GM06990 (cell line): ENCODE results near the gene AURKB.

Source experiments
- DNase-seq: peaks from one replicate; pipeline ENCODE4 v3.0.0-alpha.2; 2011; ENCODE audit not compliant: insufficient read length; ENCODE audit errors: extremely low read depth
- H3K27me3 ChIP-seq: replicated peaks from 2 replicates; pipeline ENCODE4 v1.6.0; 2011; ENCODE audit warnings: low read length; ENCODE audit not compliant: control insufficient read depth, insufficient read depth
- H3K36me3 ChIP-seq: 2 replicates; pipeline ENCODE4 v1.5.1; 2011; ENCODE audit warnings: low read length; ENCODE audit not compliant: control insufficient read depth, insufficient read depth
- H3K4me3 ChIP-seq: replicated peaks from 2 replicates; pipeline ENCODE4 v1.5.1; 2011; ENCODE audit warnings: low read depth, mild to moderate bottlenecking, control low read depth, low read length
- TF ChIP-seq, protein P1 (sequence below): IDR thresholded peaks from 2 replicates; pipeline ENCODE4 v1.5.1; 2011; ENCODE audit warnings: low read length, control low read depth, mild to moderate bottlenecking, inconsistent platforms; ENCODE audit not compliant: insufficient read depth, poor library complexity, severe bottlenecking

AURKB gene

DNA sequence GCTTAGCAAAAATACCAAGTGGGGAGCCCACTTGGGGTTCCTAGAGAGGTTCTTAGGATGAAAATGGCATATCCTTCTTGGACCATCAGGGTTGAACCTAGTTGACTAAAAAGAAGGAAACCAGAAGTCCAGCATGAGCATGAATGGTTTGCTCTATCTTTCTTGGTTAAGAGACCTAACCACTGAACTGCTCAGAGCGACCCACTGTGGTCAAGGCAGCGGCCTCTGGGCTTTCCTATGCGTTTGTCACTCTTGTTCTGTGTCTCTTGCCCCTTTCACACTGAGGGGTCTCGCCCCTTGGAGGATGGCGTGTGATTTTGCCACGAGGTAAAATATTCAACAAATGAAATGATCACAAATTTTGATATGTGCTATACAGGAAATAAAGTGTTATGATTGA, 19.9 kb downstream of the AURKB start:
- TF ChIP-seq, protein P1, sequence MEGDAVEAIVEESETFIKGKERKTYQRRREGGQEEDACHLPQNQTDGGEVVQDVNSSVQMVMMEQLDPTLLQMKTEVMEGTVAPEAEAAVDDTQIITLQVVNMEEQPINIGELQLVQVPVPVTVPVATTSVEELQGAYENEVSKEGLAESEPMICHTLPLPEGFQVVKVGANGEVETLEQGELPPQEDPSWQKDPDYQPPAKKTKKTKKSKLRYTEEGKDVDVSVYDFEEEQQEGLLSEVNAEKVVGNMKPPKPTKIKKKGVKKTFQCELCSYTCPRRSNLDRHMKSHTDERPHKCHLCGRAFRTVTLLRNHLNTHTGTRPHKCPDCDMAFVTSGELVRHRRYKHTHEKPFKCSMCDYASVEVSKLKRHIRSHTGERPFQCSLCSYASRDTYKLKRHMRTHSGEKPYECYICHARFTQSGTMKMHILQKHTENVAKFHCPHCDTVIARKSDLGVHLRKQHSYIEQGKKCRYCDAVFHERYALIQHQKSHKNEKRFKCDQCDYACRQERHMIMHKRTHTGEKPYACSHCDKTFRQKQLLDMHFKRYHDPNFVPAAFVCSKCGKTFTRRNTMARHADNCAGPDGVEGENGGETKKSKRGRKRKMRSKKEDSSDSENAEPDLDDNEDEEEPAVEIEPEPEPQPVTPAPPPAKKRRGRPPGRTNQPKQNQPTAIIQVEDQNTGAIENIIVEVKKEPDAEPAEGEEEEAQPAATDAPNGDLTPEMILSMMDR: peak; percentile 6
- Histone ChIP-seq H3K4me3 (peak overlapping the region; percentile 54), H3K36me3 (no peaks in the 10 kb centered on the region), H3K27me3 (no peaks in the 10 kb centered on the region)
- DNase-seq: no peak

DNA sequence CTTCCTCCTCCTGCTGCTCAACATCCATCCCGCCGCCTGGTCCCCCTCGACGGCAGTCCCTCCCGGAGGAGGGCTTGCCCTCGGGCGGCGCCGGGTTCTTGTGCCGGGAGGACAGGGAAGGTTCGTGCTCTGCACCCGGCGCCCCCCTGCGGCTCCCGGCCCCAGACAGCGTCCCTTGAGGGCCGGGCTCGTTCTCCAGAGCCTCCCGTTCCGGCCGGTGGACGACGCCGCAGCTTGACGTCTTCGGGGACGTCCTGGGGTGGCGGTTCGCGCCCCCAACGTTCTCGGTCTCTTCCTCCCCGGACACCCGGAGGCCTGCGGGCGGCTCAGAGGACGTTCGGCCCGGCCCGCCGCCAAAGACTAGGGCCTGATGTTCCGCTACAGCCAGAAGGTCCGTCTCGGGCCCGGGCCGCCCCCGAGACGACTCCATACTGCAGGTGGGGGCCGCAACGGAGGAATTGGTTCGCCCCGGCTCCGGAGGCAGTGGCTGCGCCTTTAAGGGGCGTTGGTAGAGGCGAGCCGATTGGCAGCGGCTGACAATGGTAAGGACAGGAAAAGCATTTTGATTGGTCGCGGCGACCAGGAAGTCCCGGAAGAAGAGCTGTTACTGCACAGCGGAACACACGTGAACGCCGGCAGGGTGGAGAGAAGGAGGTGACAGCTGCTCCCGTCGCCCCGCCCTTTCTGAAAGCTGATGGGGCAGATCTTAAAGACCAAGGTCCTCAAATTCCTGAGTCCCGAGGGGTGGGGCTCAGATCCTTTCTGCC, 20.5 kb downstream of the AURKB start, which contains the start of gene BORCS6:
Gene BORCS6, minus strand, starts transcription at position 470 of the 767 bp plus-strand sequence. Its CDS starts 40 bp downstream, at position 430.
- peak; percentile 91 for DNase-seq
- Histone ChIP-seq H3K27me3 (no peaks in the 10 kb centered on the region), H3K4me3 (peak within 1 kb of the TSS; percentile 85), H3K36me3 (no peaks in the 10 kb centered on the region)
- TF ChIP-seq, protein P1: peak; percentile 25

DNA sequence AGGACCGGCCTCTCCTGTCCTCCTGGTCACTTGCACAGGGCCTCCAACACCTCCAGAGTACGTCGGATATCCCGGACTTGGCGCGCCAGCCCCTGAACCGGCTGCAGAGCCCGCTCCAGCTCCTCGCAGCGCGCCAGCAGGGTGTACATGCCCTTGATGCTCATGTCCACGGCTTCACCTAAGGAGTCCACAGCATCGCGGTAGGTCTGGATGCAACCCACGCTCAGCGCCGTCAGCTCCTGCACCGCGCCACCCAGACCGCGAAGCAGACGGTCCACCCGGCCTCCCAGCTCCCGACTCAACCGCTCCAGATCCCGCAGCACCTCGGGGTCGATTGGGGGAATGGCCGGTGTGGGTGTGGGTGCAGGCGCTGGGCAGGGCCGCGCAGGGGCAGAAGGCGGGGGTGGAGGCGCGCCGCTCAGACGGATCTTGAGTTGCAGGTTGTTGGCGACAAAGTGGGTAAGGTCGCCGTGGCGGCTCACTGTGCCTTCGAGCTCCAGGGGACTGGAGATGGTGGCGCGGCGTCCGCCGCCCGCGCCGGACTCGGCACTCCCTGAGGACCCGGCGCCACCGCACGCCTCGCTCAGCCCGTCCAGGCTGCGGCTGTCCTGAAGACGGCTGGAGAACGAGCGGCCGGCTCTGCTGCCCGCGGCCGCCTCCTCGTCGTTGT, 21.2 kb downstream of the AURKB start:
- Histone ChIP-seq H3K27me3 (no peaks in the 10 kb centered on the region), H3K36me3 (no peaks in the 10 kb centered on the region), H3K4me3 (peak overlapping the region; percentile 85)
- TF ChIP-seq, protein P1: no peak
- DNase-seq: peak; percentile 54

DNA sequence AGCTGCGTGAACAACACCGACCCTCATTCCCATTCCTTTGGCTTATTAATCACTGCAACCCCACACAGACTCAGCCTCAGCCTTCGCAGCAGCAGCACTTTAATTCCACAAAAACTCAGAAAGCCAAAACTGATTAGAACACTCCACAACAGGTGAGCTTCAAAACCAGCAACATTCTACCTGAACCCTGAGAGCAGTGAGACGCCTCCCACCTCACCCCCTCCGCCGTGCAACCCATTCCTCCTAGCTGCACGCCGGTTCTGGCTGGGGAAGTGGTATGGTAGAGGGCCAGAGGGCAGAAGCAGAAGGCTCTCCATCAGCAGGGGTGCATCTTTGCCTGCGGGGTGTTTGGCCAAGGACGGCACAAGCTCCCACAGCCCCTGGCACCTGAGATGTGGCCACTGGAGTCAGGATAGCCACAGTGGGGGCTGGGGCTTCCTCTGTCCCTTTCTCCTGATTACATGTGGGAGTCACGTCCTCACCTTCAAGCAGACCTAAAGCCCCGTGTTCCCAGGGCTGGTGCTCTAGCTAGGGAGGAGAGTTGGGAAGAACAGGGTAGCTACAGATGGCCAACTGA, 22.0 kb downstream of the AURKB start:
- TF ChIP-seq, protein P1: no peak
- H3K4me3 ChIP-seq: peak overlapping the region; percentile 85
- H3K27me3 ChIP-seq: no peaks in the 10 kb centered on the region
- DNase-seq: no peak
- no peaks in the 10 kb centered on the region for H3K36me3 ChIP-seq

DNA sequence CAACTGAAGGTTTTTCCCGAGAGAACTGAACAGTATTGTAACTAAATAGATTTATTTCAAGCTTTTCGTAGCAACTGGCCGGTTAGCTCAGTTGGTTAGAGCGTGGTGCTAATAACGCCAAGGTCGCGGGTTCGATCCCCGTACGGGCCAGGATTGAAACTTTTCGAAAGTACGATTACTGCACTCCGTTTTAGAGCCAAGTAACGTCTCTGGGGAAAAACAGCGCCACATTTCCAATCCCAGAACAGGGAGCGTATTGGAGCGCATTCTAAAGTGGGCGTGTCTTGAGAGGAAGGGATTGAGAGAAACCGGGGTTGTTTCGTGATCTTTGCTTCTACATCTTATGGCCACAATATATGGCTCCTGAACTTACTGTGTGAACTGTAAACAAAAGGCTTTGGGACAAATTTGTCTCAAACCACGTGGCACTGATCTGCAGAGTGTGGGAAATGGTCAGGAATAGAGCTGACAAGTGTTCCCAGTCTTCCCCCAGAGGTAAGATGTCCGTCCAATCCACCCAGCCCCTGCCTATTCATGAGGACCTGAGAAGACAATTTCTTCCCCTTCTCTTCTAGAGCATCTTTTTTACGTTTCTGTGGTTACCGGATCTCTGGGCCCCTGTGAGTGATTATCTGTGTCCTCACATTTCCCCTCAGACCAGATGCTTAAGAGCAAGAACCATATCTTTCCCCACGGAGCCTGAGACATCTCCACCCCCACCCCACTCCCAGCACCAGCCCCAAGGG, 22.7 kb downstream of the AURKB start:
- TF ChIP-seq, protein P1: no peak
- no peaks in the 10 kb centered on the region for H3K36me3 ChIP-seq
- DNase-seq: peak; percentile 86
- H3K27me3 ChIP-seq: no peaks in the 10 kb centered on the region
- H3K4me3 ChIP-seq: peak overlapping the region; percentile 86
